ES-I3 (cell line): ENCODE data around the gene IRAK2.

Experiments
- H3K36me3 ChIP-seq: 2 replicates; pipeline ENCODE4 v1.6.1; 2013; ENCODE audit warnings: mild to moderate bottlenecking, low read length, control low read depth, moderate library complexity; ENCODE audit not compliant: insufficient read depth
- H3K4me1 ChIP-seq: 2 replicates; pipeline ENCODE4 v1.6.1; 2013; ENCODE audit warnings: mild to moderate bottlenecking, control low read depth, low read length; ENCODE audit not compliant: insufficient read depth
- H3K9ac ChIP-seq: 2 replicates; pipeline ENCODE4 v1.6.1; 2013; ENCODE audit warnings: low read depth, mild to moderate bottlenecking, low read length, moderate library complexity
- H3K9me3 ChIP-seq: 2 replicates; pipeline ENCODE4 v1.6.1; 2013; ENCODE audit warnings: mild to moderate bottlenecking, low read length, moderate library complexity; ENCODE audit not compliant: control insufficient read depth, insufficient read depth

IRAK2 gene

GRCh38 chr3:10215578-10216368 is 51.1 kb downstream of the IRAK2 start:
- Histone ChIP-seq H3K9me3 (peaks cover 3% of the 10 kb centered on the region), H3K36me3 (no peaks in the 10 kb centered on the region), H3K4me1 (no peaks in the 10 kb centered on the region; the same call in 1 of the 2 replicates)

GRCh38 chr3:10217359-10217758 is 52.6 kb downstream of the IRAK2 start:
- Histone ChIP-seq H3K36me3 (no peaks in the 10 kb centered on the region), H3K9ac (no peak overlapping the region), H3K9me3 (peaks cover 3% of the 10 kb centered on the region), H3K4me1 (no peaks in the 10 kb centered on the region; the same call in 1 of the 2 replicates)

More at GRCh38 chr3:10215578-10216368, 51.1 kb downstream of the IRAK2 start:
- no peak overlapping the region for H3K9ac ChIP-seq

GRCh38 chr3:10219737-10220136 is 55.0 kb downstream of the IRAK2 start:
- H3K4me1 ChIP-seq: no peaks in the 10 kb centered on the region; the same call in 1 of the 2 replicates
- no peaks in the 10 kb centered on the region for H3K36me3 ChIP-seq
- H3K9ac ChIP-seq: no peak overlapping the region
- H3K9me3 ChIP-seq: peaks cover 3% of the 10 kb centered on the region

GRCh38 chr3:10223676-10224639 is 59.2 kb downstream of the IRAK2 start:
- Histone ChIP-seq H3K4me1 (peaks cover 14% of the 10 kb centered on the region), H3K9me3 (no peaks in the 10 kb centered on the region), H3K36me3 (no peaks in the 10 kb centered on the region), H3K9ac (no peak overlapping the region)

DNA sequence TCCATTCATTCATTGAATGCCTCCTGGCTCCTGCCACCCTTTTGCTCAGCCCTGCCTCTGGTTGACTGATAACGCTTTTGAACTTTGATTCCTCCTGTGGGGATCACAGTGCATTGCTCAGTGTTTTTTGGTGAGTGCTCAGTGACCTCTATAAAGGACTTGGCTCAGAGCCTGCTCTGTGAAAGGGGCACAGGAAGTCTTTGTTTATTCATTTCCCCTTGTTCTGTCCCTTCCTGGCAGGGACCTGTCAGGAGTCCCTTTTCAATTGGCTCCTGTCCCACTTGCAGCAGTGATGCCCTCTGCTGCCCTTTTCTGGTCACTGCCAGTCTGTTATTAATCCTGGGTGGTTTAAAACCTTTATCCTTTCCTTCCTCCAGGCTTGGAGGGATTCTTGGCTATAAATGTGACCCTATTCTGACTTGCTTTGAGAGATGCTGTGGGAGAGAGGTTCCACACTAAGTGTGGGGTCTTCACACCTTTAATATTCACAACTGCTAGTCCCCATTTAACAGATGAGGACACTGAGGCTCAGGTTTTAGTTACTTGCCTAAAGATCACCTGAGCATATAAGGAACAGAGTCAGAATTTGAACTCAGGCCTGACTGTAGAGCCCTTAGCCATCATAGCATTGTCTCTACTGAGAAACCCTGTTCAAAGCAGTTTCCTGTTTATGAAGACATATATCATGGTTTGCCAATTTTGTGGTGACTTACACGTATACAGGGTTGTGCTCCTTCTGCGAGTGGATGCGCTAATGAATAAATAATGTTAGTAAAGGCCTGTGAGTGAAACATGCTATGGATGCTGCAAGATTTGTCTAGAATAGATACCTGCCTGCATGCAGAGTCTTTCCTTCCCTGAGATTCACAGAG is 60.3 kb downstream of the IRAK2 start:
- H3K9ac ChIP-seq: no peak overlapping the region
- peaks cover 14% of the 10 kb centered on the region for H3K4me1 ChIP-seq
- H3K36me3 ChIP-seq: no peaks in the 10 kb centered on the region
- no peaks in the 10 kb centered on the region for H3K9me3 ChIP-seq

DNA sequence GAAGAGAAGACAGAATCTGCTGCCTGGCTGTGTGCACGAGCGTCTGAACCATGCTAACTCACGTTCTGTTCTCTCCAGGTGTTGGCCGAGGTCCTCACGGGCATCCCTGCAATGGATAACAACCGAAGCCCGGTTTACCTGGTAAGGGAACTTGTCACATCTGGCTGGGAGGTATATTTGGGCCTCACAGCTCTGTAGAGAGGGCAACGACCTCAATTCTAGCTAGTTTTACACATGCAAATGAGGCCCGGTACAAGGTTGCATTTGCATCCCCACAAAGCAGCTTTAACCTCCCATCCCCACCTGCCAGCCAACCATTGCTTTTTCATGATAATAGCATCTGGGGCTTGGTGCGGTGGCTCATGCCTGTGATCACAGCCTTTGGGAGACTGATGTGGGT is 61.6 kb downstream of the IRAK2 start:
- Histone ChIP-seq H3K9me3 (no peaks in the 10 kb centered on the region), H3K9ac (no peak overlapping the region), H3K4me1 (peaks cover 14% of the 10 kb centered on the region), H3K36me3 (no peaks in the 10 kb centered on the region)

DNA sequence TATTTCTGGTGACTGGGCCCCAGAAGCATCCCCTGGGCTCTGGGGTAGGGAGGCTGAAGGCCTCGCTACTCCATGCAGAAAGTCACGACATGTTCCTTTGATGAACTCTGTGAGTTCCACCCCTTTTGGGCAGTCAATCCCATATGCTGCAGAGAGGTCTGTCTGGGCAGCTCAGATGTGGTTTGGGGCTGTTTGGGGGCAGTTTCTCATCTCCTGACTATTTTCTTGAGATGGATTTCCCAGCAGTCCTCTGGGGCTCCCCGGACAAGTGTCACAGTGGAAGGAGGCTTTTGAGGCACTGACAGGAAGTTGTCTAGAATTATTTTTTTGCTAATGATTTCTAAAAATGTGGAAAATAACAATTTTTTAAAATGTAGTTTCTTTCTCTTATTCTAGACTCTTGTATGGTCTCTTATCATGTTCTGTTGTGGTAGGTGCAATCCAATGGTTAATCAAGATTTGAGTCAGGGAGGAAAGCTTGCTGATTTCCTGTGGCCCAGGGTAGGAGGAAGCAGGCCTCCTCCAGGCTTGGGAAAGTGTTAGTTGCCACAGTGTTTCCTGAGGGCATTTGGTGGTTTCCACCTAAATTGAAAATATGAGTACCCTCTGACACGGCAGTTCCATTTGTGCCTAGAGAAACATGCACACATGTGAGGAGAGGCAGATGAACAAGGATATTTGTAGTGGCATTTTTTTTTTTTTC is 63.7 kb downstream of the IRAK2 start:
- Histone ChIP-seq H3K4me1 (peaks cover 14% of the 10 kb centered on the region), H3K9ac (no peak overlapping the region), H3K9me3 (no peaks in the 10 kb centered on the region), H3K36me3 (no peaks in the 10 kb centered on the region)

DNA sequence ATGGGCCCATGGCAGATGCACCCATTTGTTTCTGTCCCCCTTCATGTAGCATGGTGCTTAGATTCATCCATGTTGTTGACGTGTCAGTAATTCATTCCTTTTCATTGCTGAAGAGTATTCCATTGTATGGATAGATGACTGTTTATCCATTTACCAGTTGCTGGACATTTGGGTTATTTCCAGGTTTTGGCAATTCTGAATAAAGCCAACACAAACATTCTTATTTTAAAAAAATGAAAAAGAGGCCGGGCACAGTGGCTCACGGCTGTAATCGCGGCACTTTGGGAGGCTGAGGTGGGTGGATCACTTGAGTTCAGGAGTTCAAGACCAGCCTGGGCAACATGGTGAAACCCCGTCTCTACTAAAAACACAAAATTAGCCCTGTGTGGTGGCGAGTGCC is 64.9 kb downstream of the IRAK2 start:
- Histone ChIP-seq H3K9ac (no peak overlapping the region), H3K36me3 (no peaks in the 10 kb centered on the region), H3K4me1 (peaks cover 14% of the 10 kb centered on the region), H3K9me3 (no peaks in the 10 kb centered on the region)

GRCh38 chr3:10232137-10232536 is 67.4 kb downstream of the IRAK2 start:
- H3K9ac ChIP-seq: no peak overlapping the region
- H3K4me1 ChIP-seq: no peaks in the 10 kb centered on the region
- no peaks in the 10 kb centered on the region for H3K36me3 ChIP-seq
- H3K9me3 ChIP-seq: no peaks in the 10 kb centered on the region

DNA sequence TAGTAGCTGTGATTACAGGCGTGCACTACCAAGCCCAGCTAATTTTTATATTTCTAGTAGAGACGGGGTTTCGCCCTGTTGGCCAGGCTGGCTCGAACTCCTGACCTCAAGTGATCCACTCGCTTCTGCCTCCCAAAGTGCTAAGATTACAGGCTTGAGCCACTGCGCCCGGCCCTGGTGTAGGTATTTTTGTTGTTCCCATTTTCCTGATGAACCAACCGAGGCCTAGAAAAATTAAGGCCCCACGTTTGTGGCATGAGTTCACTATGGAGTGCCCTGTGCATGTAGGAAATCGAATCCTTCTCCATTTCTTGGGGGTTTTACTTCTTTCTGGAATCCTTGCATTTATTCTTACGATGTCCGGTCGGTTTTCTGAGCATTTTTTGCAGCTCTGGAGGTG is 69.3 kb downstream of the IRAK2 start:
- Histone ChIP-seq H3K9me3 (no peaks in the 10 kb centered on the region), H3K4me1 (no peaks in the 10 kb centered on the region), H3K9ac (no peak overlapping the region), H3K36me3 (no peaks in the 10 kb centered on the region)

GRCh38 chr3:10234526-10235230 is 70.0 kb downstream of the IRAK2 start:
- H3K9ac ChIP-seq: peak overlapping the region; percentile 24; the same call in 1 of the 2 replicates
- H3K4me1 ChIP-seq: no peaks in the 10 kb centered on the region
- H3K9me3 ChIP-seq: no peaks in the 10 kb centered on the region
- no peaks in the 10 kb centered on the region for H3K36me3 ChIP-seq

DNA sequence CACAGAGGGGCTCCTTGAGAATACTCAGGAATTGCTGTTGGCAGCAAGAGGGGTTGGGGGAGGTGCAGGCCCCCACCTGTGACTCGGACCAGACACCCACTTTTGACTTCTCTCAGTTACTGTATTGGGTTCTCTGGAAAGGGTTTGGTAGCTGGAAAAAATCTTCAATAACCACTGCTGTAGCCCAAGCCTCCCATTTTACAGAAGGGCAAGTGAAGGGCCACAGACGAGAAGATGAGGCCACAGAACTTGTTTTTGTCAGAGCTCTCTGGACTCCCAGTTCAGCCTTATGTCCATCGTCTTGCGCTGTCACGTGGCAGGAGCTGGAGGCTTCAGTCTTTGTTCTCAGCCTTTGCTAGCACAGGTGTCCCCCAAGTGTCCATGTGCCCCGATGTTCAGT is 70.8 kb downstream of the IRAK2 start:
- no peaks in the 10 kb centered on the region for H3K36me3 ChIP-seq
- no peak overlapping the region for H3K9ac ChIP-seq

More for the DNA sequence above, 70.8 kb downstream of the IRAK2 start:
- Histone ChIP-seq H3K4me1 (no peaks in the 10 kb centered on the region), H3K9me3 (no peaks in the 10 kb centered on the region)
